GM12891 (cell line): ENCODE results near the gene PREX1. TPM values are rescaled to one million over a fixed set of nuclear protein-coding genes. Genes with fewer than 3 reads are reported as not detected.
"Not testable (repeated sequence)": the region's sequence is repeated elsewhere in the genome, so short reads cannot be mapped to it uniquely, and the experiment has no call there.

Experiments
- DNase-seq: peaks from one replicate; pipeline ENCODE4 v3.0.0; 2011; ENCODE audit warnings: low spot score; ENCODE audit not compliant: insufficient read length
- FAIRE-seq: peaks from 2 replicates; lab custom pipeline; 2011; peaks lifted over from hg19 to GRCh38; lab: Jason Lieb, UNC
- PAX5 ChIP-seq: IDR thresholded peaks from 2 replicates; pipeline ENCODE4 v1.6.1; 2011; ENCODE audit warnings: low read length, moderate library complexity, mild to moderate bottlenecking; ENCODE audit not compliant: insufficient read depth, severe bottlenecking
- POLR2A ChIP-seq: IDR thresholded peaks from 2 replicates; pipeline ENCODE4 v1.6.1; 2011; ENCODE audit warnings: low read depth, low read length, control low read depth
- POLR2AphosphoS5 ChIP-seq: IDR thresholded peaks from 2 replicates; pipeline ENCODE4 v1.6.1; 2011; ENCODE audit warnings: low read depth, low read length, control low read depth
- POU2F2 ChIP-seq: IDR thresholded peaks from 2 replicates; pipeline ENCODE4 v1.6.1; 2011; ENCODE audit warnings: low read depth, mild to moderate bottlenecking, control low read depth, low read length, moderate library complexity
- SPI1 ChIP-seq: IDR thresholded peaks from 2 replicates; pipeline ENCODE4 v1.6.1; 2011; ENCODE audit warnings: low read depth, low read length, control low read depth
- TAF1 ChIP-seq: IDR thresholded peaks from 2 replicates; pipeline ENCODE4 v1.6.1; 2011; ENCODE audit warnings: low read depth, low read length, control low read depth
- polyA plus RNA-seq: library from polyadenylated mRNA; unstranded; fragments of >200 nt; gene quantifications from one replicate; pipeline ENCODE4 v1.2.1, GENCODE V29; 2012; ENCODE audit warnings: low read depth, missing spikeins, inconsistent platforms; ENCODE audit not compliant: missing spikeins

Gene PREX1
- polyA plus RNA-seq: 54.9 TPM

GRCh38 chr20:48827855-48828733 lies at the start of gene PREX1:
PREX1 (minus strand) TSS chr20:48827999; CDS start chr20:48827860, 139 bp downstream.
- peak; percentile 90 for DNase-seq
- TF ChIP-seq TAF1 (peak; percentile 23; the same call in 1 of the 2 replicates), POLR2AphosphoS5 (0 out of 2 replicates have a peak, but pooled peaks have one; percentile 24), POLR2A (peak; percentile 22; the same call in 1 of the 2 replicates), PAX5 (no peak), SPI1 (no peak)
- FAIRE-seq: peak; percentile 84

- DNase-seq (no peak), FAIRE-seq (no peak)
- TF ChIP-seq POU2F2: no peak
- no peak for TF ChIP-seq POLR2A
- TF ChIP-seq SPI1: no peak
- no peak for TF ChIP-seq POLR2AphosphoS5
- no peak for TF ChIP-seq PAX5
- TF ChIP-seq TAF1: no peak
Measured at GRCh38 chr20:48877304-48877703, 49.5 kb upstream of the PREX1 start.

- TF ChIP-seq PAX5 (no peak), POLR2A (no peak), SPI1 (no peak), TAF1 (no peak), POU2F2 (no peak), POLR2AphosphoS5 (no peak)
- FAIRE-seq (no peak), DNase-seq (no peak)
Measured at GRCh38 chr20:48875914-48876240, 48.1 kb upstream of the PREX1 start.

GRCh38 chr20:48875233-48875913 lies 47.6 kb upstream of the PREX1 start:
- FAIRE-seq (no peak), DNase-seq (no peak)
- TF ChIP-seq POLR2A (no peak), PAX5 (no peak), POU2F2 (no peak), TAF1 (no peak), POLR2AphosphoS5 (no peak)

- DNase-seq, FAIRE-seq: not testable (repeated sequence)
Measured at GRCh38 chr20:48869442-48869841, 41.6 kb upstream of the PREX1 start.

- no peak for TF ChIP-seq POLR2A
- no peak for TF ChIP-seq POLR2AphosphoS5
- no peak for TF ChIP-seq POU2F2
- TF ChIP-seq TAF1: no peak
- TF ChIP-seq SPI1: no peak
- TF ChIP-seq PAX5: no peak
- FAIRE-seq: no peak
- no peak for DNase-seq
Measured at GRCh38 chr20:48866936-48867335, 39.1 kb upstream of the PREX1 start.

GRCh38 chr20:48864738-48865318 lies 37.0 kb upstream of the PREX1 start:
- TF ChIP-seq TAF1 (no peak), SPI1 (no peak), PAX5 (no peak), POLR2AphosphoS5 (no peak), POU2F2 (no peak), POLR2A (no peak)
- DNase-seq: no peak
- FAIRE-seq: no peak

- no peak for TF ChIP-seq POLR2AphosphoS5
- no peak for TF ChIP-seq POU2F2
- TF ChIP-seq TAF1: no peak
- TF ChIP-seq SPI1: no peak
- no peak for TF ChIP-seq POLR2A
- FAIRE-seq (no peak), DNase-seq (no peak)
Measured at GRCh38 chr20:48864254-48864653, 36.5 kb upstream of the PREX1 start.

- no peak for TF ChIP-seq POLR2AphosphoS5
- TF ChIP-seq SPI1: peak; percentile 64
- no peak for FAIRE-seq
- no peak for DNase-seq
Measured at GRCh38 chr20:48862279-48862678, 34.5 kb upstream of the PREX1 start.

GRCh38 chr20:48861444-48861843 lies 33.6 kb upstream of the PREX1 start:
- TF ChIP-seq SPI1 (no peak), TAF1 (no peak), POLR2AphosphoS5 (no peak), PAX5 (no peak), POLR2A (no peak), POU2F2 (no peak)
- FAIRE-seq (peak; percentile 66), DNase-seq (no peak)
